Measurements from ENCODE around the gene CES2. TPM values are rescaled to one million over a fixed set of nuclear protein-coding genes. Genes with fewer than 3 reads are reported as not detected.

The CES2 gene
- total and polyA plus RNA-seq, 2 of the 8 experiments (the other 6 are each of a cell fraction or from before 2014, with no cell fraction given) = 8.6 to 14.7 TPM

DNA sequence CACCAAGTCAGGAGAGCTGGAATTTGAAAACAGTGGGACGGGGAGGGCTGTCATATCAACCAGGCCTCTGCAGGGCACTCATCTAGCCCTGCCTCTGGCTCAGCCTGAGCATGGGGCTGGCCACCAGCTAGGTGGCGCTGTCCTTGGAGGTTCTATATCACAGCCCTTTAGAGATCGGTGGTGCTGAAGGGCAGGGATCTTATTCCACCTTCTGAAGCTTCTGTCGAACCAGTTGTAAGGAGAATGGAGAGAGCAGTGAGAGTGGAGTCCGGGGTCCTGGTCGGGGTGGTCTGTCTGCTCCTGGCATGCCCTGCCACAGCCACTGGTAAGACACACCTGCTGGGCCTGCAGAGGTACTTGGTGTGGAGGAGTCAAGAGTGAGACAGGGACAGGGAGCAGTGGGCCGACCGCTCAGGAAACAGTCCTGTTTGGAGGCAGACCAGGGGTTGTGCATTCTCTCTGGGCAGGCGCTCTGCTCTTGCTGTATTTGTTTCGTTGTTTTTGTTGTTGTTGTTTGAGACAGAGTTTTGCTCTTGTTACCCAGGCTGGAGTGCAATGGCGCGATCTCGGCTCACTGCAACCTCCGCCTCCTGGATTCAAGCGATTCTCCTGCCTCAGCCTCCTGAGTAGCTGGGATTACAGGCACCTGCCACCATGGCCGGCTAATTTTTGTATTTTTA, 25.9 kb downstream of the CES2 start, which contains the start of gene CES3 (continued):
- no peak for TF ChIP-seq CHD7 (IDR thresholded peaks at IDR 0.05; ENCODE audit: insufficient replicate concordance, low read length)
- peak in 1 of 2 experiments; percentile 37; a peak in 1 of 3 replicates for TF ChIP-seq POLR2A (IDR thresholded peaks at IDR 0.05; ENCODE audit: control extremely low read depth in 1 of 2, low read depth in 2 of 2, low read length in 2 of 2)
- peak; percentile 97 to 99 (median 99) for TF ChIP-seq CTCF (IDR thresholded peaks at IDR 0.05; ENCODE audit: control extremely low read depth in 1 of 3, insufficient read depth in 1 of 3, low read depth in 1 of 3, low read length in 3 of 3)

Measured in H1 (cell line).